HT1080 (cell line): ENCODE measurements around the gene PFDN4. TPM values are rescaled to one million over a fixed set of nuclear protein-coding genes. Genes with fewer than 3 reads are reported as not detected.

Experiments used
- DNase-seq: peaks from one replicate; pipeline ENCODE4 v3.0.0-alpha.2; 2015; ENCODE audit warnings: low read depth
- total RNA-seq: library from RNA; depleted of rRNA; stranded (reverse); fragments of >200 nt; shearing (Covaris generic); gene quantifications from 2 replicates; pipeline ENCODE4 v1.2.3, GENCODE V29; 2014

Gene PFDN4
- total RNA-seq, 1 experiment from 2014 or later, result 57.7 TPM

DNA sequence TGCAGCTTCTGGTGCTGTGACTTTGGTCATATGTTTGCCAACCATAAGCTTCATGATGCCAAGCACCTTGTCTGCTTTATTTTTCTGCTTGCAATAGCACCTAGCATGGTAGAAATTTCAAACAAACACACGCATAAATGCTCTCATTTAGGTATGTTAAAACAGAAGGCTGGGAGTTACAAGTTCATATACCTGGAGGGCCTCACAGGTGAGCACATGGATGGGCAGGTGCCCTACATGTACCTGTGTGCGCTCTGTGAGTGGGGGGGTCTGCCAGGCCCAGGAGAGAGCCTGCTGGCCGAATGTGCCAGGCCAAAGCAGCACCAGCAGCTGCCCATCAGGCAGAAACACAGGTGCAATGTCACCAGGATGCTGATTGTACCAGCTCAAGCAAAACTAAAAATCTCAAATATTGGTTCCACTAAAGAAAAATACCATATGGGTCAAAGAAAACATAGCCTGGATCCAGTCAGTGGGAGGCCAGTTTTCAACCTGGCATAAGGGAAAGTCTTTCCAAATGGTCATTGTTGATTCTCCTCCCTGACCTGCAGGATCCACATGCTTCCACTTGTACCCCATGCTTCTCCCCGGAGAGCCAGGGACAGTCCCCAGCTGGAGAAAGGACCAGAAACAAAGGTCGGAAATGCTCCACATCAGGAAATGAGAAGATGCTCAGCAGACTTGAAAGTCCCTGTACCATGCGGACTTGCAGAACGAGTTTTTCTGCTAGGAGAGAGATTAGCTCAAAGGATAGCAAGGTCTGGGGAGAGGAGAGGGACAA, 7.2 kb upstream of the PFDN4 start:
- no peak for DNase-seq

DNA sequence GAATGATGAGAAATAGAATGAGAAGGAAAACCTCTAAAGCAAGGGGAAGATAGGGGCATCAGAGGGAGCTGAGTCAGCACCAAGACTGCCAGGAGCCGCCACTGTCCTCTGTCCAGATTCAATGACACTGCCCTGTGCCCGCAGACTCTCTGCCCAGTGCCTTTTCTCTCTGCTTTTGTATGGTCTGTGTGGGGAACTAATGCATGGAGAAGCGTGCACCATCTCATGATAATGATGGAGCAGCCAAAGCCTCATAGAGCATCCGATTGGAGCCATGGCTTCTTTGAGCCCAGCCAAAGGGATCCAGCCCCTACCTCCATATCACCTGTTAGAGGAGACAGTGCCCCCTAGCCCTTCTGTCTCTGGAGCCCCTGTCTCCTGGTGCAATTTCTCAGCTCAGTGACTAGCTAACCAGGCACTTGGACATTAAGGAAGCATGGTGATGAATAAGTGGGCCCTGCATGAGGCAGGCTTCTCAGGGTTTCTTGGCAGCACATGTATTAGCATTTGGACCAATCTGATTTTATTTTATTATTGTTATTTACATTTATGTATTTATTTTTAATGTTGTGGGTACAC, 6.5 kb upstream of the PFDN4 start:
- no peak for DNase-seq

DNA sequence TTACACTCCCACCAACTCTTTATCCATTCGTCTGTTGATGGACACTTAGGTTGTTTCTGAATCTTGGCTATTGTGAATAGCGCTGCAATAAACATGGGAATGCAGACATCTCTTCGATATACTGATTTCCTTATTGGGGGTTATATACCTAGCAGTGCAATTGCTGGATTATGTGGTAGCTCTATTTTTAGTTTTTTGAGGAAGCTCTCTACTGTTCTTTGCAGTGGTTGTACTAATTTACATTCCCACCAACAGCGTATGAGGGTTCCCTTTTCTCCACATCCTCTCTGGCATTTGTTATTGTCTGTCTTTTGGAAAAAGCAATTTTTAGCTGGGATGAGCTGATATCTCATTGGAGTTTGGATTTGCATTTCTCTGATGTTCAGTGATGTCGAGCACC, 4.6 kb upstream of the PFDN4 start:
- no peak for DNase-seq

DNA sequence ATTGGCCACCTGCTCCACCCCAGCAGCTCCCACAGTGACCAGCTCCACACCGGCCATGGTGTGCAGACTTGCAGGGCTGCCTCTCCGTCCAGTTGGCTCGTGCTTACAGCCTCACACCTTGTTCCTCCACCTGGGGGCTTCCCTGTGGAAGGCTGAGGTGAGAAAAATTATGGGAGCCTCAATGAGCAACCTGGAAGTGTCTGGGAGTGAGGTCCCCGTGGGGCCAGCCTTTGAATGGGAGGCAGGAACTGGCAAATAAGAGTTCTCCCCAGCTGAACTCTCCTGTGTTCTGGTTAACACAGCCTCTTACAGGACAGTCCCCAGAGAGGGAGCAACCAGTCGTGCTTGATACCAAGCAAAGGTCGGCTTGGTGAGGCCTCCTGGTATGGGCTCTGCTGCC, 3.8 kb upstream of the PFDN4 start:
- DNase-seq, result no peak

DNA sequence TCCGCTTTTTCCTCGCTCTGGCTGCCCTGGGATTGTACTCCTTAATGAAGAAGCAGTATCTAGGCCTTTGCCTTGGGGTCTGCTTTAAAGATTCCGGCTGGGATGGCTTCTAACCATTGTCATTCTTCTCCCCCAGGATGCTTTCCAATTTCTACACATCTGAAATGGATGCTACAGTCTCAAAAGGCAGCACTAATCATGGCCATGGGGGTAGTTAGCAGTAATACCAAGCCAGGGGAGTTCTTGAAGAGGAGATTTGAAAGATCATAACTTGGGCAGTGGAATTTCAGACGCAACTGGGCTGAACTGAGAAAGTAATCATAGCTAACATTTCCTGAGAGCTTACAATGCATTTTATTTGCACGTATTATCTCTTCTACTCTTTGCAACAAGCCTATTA, 3.4 kb upstream of the PFDN4 start:
- no peak for DNase-seq

DNA sequence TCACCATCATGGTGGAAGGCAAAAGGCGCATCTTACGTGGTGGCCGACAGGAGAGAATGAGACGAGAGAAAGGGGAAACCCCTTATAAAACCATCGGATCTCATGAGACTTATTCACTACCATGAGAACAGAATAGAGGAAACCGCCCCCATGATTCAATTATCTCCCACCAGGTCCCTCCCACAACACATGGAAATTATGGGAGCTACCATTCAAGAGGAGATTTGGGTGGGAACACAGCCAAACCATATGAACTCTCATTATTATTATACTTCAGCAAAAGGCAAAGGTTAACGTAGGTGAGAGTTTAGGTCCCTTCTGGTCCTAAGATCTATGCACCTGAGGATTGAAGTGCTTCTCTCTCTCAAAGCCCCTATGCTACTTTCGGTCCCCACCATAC, 2.4 kb upstream of the PFDN4 start:
- DNase-seq, result no peak

DNA sequence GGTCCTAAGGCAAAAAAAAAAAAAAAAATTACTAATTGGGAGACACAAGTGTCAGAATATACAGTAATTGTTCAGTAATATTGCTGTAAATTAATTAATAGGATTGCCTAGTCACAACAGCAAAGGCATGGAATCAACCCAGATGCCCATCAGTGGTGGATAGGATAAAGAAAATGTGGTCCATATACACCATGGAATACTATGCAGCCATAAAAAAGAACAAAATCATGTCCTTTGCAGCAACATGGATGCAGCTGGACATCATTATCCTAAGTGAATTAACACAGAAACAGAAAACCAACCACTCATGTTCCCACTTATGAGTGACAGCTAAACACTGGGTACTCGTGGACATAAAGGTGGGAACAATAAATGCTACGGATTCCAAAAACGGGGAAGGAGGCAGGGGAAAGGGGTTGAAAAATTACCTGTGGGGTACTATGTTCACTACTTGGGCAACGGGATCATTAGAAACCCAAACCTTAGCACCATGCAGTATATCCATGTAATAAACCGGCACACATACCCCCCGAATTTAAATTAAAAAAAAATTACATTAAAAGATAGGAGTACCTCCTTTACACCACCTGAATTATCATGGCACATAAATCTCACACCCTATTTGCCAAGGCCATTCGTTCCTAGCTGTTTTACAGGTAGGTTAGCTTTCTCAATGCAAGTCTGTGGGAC, 689 bp upstream of the PFDN4 start:
- no peak for DNase-seq

DNA sequence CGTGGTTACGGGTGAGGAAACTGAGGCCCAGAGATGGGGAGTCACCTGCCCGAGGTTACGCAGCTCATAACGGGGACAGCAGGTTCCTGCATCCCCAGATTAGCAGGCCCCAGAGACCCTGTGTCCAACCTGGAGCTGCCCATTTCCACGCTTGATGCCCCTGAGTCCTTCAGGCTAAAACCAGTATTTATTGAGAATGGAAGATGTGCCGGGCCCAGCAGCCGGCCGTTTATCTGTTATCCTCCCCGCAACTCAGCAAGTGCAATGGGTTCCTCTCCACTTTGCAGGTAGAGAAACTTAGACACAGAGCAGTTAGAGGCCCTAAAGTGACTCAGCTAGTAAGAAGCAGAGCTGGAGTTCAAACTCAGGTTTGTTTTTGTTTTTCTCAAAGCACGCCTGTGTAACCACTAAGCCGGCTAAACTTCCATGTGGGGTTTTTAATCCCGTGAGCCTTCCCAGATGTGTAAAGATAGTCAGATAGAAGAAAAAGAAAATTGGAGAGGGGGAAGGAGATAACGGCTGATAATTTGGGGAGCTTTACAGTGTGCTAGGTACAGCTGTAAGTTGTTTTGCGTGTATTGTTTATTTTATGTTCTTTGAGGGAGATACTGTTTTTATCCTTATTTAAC, 775 bp downstream of the PFDN4 start:
- DNase-seq, result peak; percentile 11

DNA sequence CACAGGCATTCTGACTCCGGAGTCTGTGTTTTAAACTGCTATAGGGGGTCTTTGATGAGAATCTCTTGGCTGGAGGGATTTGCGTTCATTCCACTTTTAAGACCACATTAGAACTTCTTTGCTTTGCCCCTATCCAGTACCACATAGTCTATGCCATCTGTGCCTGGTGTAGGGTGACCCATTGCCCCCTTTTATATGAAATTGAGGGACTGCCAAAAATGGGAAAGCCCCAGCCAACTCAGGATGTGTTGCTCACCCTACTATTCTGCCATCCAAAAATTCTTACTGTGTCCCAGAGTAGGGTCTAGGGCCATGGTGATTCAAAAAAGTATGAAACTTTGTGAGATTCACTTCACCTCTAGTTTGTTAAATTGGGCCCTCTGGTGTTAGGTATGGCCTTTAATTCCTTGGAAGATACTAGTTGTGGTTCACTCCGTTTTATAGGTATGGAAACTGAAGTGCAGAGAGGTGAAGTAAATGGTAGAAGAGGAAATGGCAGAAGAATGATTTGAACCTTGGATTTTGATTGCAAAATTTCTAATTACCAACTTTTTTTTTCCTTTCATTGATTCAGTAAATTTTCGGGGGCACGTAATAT, 1.4 kb downstream of the PFDN4 start:
- DNase-seq, result no peak

DNA sequence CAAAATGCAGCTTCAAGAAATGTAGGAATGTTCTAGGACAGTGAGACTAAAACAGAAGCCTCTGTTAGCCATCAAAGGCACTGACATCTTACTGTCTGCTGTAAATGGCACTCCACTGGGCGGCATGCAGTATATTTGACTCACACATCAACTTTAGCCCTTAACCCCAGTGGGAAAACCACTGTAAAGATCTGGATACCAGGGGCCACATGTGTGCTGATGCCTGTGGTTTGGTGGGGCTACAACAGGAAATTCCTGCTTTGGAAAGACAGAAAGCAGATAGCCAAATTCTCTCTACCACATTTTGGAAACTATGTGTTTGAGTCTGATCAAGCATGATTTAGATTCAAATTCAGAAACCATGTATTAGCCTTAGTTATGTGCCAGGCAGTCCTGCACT, 4.3 kb downstream of the PFDN4 start:
- peak; percentile 30 for DNase-seq

DNA sequence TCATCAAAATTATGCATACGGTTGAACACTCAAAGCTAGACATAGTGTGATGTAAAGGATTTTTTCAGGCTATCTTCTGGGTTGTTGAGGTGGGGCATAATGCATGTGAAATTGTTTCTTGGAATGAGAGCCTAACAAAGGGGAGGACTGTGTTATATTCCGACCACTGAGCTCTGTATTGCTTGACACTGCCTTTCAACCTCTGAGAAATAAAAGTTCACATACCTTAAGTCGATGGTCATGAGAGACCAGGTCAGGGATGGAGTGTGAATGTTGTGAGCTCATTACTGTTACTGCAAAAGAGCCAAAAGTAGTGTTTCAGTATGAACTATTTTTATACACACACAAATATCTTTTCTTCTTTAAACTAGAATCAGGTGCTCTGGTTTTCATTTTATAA, 5.0 kb downstream of the PFDN4 start:
- DNase-seq, result no peak

DNA sequence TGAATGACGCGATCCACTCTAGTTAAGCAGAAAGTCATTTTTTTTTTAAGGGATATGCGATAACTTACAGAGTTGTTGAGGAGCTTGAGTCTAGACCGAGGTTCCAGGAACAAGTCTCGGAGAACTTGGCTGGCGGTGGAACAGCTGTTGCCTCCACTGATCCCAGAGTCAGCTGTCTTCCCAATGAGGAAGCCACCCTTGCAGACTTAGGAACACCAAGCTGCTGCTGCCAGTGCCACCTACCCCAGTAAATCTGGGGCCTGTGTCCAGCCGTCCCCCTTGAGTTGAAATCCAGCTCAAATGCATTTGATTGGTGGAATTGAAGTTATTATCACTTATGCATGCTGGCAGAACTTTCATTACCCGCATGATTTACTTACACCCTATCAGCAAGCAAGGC, 6.7 kb downstream of the PFDN4 start:
- DNase-seq, result no peak

DNA sequence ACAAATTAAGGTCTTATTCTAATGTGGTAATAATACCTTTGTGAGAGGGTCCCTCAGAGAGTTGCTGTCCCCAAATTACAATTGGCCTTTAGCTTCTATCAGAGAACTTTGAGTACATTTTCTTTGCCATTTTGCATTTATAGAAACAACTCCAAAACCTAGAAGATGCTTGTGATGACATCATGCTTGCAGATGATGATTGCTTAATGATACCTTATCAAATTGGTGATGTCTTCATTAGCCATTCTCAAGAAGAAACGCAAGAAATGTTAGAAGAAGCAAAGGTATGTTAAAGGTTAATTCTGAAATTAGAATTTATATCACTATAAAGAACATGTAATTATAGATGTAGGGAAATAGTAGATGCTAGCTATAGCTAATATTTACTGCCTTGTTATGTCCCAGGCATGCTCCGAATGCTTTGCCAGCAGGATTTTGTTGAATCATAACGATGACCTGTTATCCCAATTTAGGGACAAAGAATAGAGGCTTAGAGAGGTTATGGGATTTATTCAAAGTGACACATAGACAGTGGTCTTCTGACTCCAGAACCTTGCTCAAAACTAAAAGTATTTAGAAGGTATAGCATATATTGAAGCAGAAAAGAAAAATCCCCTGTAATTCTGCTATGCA, 7.4 kb downstream of the PFDN4 start:
- no peak for DNase-seq

DNA sequence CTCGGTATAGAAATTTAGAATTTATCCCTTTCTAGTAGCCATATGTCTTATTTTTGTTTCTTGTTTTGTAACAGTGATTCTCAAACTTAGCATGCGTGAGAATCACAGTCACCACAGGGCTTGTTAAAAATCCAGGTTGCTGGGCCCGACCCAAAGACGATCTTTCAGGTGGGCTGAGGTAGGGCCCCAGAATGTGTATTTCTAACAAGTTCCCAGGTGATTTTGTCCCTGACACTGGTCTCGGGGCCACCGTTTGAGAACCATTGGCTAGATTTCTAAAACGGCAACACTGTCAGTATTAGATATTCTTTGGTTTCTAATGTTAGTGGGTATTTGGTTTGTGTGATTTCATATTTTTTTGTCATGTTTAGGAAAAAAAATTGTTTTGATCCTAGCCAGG, 9.9 kb downstream of the PFDN4 start:
- DNase-seq, result no peak

DNA sequence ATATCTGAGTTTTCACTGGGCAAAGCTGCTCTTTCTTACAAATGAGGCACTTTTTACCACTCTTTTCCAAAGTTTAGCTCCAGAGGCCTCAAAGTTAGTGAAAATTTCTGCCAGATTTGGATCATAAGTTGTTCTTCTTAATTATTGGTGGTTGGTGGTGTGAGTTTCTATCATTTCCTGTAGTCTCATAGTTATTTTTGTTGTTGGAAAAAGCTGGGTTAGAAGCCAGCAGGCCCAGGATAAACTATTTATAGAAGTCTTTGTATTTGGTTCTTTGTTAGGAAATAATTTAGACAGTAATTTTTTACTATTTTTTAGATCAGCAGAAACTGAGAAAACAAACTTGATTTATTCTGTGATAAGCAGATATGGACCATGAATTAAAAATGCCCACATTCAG, 10.6 kb downstream of the PFDN4 start:
- no peak for DNase-seq

DNA sequence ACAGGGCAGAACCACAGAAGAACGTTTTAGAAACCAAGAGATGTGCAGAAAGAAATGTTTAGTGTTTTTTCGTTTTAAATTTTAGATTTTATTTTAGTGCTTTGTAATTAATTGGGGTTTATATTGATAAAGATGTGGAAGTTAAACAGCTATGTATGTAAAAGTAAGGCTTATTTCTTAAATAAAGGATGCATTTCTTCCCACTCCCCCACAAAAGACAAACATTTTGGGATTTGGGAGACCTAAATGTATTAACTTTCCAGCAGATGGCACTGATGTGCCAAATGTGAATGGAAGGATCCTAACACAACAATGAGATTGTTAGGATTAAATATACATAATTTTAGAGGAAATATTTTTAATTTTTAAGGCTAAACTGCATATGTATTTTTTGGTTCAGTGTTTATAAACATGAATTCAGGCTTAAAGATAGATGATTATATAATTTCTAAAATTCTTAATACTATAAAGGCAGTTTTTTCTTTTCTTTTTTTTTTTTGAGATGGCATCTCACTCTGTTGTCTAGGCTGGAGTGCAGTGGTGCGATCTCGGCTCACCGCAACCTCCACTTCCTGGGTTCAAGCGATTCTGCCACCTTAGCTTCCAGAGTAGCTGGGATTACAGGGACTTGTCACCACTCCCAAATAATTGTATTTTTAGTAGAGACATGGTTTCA, 12.0 kb downstream of the PFDN4 start:
- DNase-seq, result no peak

DNA sequence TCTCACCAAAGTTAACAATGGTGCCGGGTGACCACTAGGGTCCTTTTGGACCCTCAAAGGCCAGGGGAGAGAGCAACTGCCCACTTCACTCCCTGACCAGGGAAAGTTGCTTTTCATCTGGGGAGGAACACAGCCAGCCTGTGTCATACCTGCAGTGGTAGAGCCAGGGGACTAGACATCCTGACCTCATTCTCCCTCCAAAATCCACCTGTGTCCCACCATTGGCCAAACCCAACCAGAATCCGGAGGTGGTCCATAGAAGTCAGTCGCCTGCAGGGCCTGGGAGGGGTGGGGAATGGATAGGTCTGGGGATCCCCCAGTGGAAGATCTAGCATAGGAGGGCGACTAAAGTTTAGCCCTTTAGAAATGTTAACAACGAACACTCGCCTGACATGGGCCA, 12.8 kb downstream of the PFDN4 start:
- DNase-seq, result no peak

DNA sequence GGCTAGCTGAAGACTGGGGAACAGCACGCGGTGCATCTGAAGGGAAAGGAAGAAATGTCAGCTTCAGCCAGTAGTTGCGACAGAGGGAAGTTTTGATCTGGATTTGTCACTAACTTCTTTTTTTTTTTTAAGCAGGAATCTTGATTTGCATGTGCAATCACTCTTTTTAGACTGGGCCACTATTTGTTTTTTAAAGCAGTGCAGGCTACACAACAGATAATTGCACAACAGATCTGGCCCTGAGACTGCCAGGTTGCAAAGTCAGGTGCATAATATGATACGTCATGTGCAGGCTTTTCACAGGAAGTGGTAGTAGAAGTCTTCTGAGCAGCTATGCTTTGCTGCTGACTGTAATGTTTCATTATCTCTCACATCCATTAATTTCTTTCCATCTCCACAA, 13.5 kb downstream of the PFDN4 start:
- no peak for DNase-seq

DNA sequence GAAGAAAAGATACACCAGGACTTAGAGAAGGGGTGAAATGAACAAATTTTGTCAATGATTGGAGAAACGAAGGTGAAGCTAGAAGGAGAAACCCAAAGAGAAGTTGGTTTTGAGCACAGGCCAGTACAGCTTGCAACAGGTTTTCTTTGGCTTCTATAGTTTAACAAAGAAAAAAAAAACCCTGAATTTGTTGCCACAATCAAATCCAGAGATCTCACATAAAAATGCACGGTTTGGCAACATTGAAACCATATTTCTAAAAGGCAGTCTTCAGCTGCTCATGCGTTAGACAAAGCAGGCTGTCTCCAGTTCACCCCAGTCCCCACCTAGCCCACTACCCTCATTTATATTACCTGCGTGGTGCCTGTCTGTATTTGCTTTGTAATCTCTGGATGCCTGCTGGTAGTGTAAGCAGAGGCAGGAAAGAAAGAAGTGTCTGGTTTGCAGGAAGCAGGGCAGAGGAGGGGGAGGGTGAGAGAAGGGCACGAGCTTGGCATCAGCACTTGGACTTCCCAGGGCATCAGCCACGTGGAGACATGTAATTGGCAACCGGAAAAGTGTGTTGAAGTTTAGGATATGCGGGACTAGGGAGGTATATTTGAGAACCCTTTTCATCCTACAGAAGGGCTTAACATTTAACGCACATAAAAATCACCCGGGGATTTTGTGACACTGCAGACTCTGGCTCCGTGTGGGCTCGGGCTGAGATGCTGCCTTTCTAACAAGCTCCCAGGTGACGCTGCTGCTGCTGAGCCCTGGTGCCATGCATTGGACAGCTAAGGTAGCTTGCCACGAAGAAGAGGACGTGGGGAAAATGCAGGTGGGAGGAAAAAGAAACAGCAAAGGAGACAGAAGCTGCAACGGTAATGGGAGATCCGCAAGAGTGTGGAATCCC, 14.4 kb downstream of the PFDN4 start:
- no peak for DNase-seq

DNA sequence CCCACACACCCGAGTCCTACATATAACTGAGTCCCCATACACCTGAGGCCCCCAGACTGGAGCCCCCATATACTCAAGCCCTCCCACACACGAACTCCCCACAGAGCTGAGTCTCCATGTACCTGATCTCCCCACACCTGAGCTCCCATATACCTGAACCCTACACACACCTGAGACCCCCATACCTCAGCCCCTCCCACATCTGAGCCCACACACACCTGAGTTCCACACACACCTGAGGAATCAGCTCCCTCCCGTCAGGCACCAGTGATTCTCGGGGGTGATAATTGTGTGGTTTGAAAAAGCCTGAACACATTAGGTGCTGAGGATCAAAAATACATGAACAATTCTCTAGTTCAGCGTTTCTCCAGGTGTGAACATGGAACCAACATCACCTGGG, 15.4 kb downstream of the PFDN4 start:
- DNase-seq, result no peak
